Ascending aorta (tissue), 2 donors: ENCODE data around the gene CD37. TPM values are rescaled to one million over a fixed set of nuclear protein-coding genes. Genes with fewer than 3 reads are reported as not detected.

Source experiments
- DNase-seq, 2 donors: peaks; one replicate each; pipeline ENCODE4 v3.0.0-alpha.2; 2019; ENCODE audit warnings: low spot score in 2 of 2
- H3K27ac ChIP-seq, 2 donors: fragments of 200-600 bp; sonication (generic); one replicate each; pipeline ENCODE4 v1.5.1; 2016 to 2017; ENCODE audit warnings: mild to moderate bottlenecking in 1 of 2
- H3K27me3 ChIP-seq: fragments of 200-600 bp; sonication (generic); one replicate; pipeline ENCODE4 v1.5.1; 2017
- H3K36me3 ChIP-seq, 2 donors: fragments of 200-600 bp; sonication (generic); one replicate each; pipeline ENCODE4 v1.5.1; 2016
- H3K4me1 ChIP-seq, 2 donors: fragments of 200-600 bp; sonication (generic); one replicate each; pipeline ENCODE4 v1.5.1; 2016 to 2017; ENCODE audit warnings: mild to moderate bottlenecking in 1 of 2
- H3K4me3 ChIP-seq, 2 donors: fragments of 200-600 bp; sonication (generic); one replicate each; pipeline ENCODE4 v1.5.1; 2016 to 2017; ENCODE audit warnings: mild to moderate bottlenecking in 1 of 2
- H3K9me3 ChIP-seq, 2 donors: fragments of 200-600 bp; sonication (generic); one replicate each; pipeline ENCODE4 v1.5.1; 2016
- CTCF ChIP-seq, 3 experiments: fragments of 200-600 bp in 2 of 3; fragments of 450-650 bp in 1 of 3; sonication (generic) in 2 of 3; IDR thresholded peaks; one replicate each; pipeline ENCODE4 v1.5.1; 2016 to 2019; ENCODE audit warnings: antibody characterized with exemption in 3 of 3, mild to moderate bottlenecking in 1 of 3, moderate library complexity in 1 of 3
- intact Hi-C: fragments of 100-400 bp; cut with DNase I; formaldehyde crosslinking; loops from one replicate; pipeline ENCODE4 v1.15.1; 2023
- total RNA-seq: library from RNA; depleted of rRNA; stranded (reverse); fragments of >200 nt; gene quantifications from one replicate; pipeline ENCODE4 v1.1.0, GENCODE V29; 2016

The CD37 gene
- total RNA-seq, 1 donor from 2014 or later = 15.6 TPM

DNA sequence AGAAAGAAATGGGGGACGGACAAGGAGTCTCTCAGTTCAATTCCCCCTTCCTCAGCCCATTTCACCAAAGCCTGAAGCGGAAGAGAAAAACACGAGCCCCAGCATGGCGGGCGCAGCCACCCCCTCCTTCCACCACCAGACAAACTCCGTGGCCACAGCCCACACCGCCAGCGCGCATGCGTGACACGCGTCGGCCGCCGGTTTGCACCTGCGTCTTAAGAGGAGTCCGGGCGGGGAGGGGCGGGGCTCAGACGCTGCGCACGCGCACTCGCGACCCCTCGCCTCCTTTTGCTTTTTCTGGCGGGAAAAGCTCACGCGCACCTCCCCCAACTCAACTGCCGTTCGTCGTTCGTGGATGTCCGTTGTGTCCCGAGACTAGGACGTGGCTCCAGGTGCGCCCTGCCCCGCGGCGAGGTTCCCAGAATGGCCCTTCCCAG lies 52.7 kb downstream of the CD37 start, which contains the start of gene KASH5:
TSS of gene KASH5 (plus strand) at position 314 of the 437 bp plus-strand sequence. CDS start 2,635 bp downstream, outside the sequence.
- Histone ChIP-seq H3K36me3 (no peaks in the 10 kb centered on the region), H3K4me1 (no peaks in the 10 kb centered on the region), H3K27ac (no peak within 1 kb of the TSS), H3K27me3 (no peaks in the 10 kb centered on the region), H3K4me3 (peak within 1 kb of the TSS in 1 of 2 donors; percentile 44), H3K9me3 (no peaks in the 10 kb centered on the region)
- intact Hi-C loops = no loop called here
- DNase-seq = peak in 1 of 2 donors; percentile 22
- no peak for TF ChIP-seq CTCF (IDR thresholded peaks at IDR 0.05)

DNA sequence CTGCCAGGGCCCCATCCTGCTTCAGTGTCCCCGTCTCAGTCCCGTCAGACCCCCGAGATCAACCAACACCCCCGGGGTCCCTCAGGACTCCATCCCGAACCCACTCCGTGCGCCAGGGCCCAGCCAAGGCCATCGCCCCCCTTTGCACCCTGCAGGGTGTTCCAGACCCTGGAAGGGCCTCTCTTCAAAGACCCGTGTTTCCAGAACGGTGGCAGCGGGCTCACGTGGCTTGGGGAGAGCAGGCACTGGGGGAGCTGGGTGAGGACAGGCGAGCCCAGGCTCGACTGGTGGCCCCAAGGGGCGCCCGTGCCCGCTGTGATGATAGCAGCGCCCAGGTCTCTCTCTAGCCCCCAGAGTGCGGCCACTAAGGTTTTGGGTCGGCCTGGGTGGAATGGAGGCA lies 54.2 kb downstream of the CD37 start:
- Histone ChIP-seq H3K36me3 (no peaks in the 10 kb centered on the region), H3K27ac (no peak overlapping the region), H3K4me3 (no peak overlapping the region), H3K27me3 (no peaks in the 10 kb centered on the region), H3K4me1 (no peaks in the 10 kb centered on the region), H3K9me3 (no peaks in the 10 kb centered on the region)
- no peak for TF ChIP-seq CTCF (IDR thresholded peaks at IDR 0.05)
- DNase-seq = no peak
- intact Hi-C loops = no loop called here

Other genes starting within 250 kb of the CD37 start
- gene SNRNP70, start 250.0 kb upstream of the CD37 start, total RNA-seq = 185 TPM
- 42.1 TPM for gene LIN7B, start 221.0 kb upstream of the CD37 start, total RNA-seq
- not detected for gene C19orf73, start 216.3 kb upstream of the CD37 start, total RNA-seq
- 33.3 TPM for gene PPFIA3, start 215.9 kb upstream of the CD37 start, total RNA-seq
- not detected for gene HRC, start 180.0 kb upstream of the CD37 start, total RNA-seq
- 63.4 TPM for gene TRPM4, start 177.6 kb upstream of the CD37 start, total RNA-seq
- gene SLC6A16, start 10.2 kb upstream of the CD37 start, total RNA-seq = 0.85 TPM
- gene TEAD2, start 27.0 kb downstream of the CD37 start, total RNA-seq = 51.4 TPM
- not detected for gene DKKL1, start 28.5 kb downstream of the CD37 start, total RNA-seq
- not detected for gene KASH5, start 52.8 kb downstream of the CD37 start, total RNA-seq
- not detected for gene PTH2, start 88.0 kb downstream of the CD37 start, total RNA-seq
- gene GFY, start 90.0 kb downstream of the CD37 start, total RNA-seq = not detected
- 15.4 TPM for gene SLC17A7, start 106.1 kb downstream of the CD37 start, total RNA-seq
- gene PIH1D1, start 116.4 kb downstream of the CD37 start, total RNA-seq = 177 TPM
- gene ALDH16A1, start 117.8 kb downstream of the CD37 start, total RNA-seq = 27.9 TPM
- 37.3 TPM for gene FLT3LG, start 138.8 kb downstream of the CD37 start, total RNA-seq
- 2,737 TPM for gene RPL13A, start 152.2 kb downstream of the CD37 start, total RNA-seq
- 3,554 TPM for gene RPS11, start 161.0 kb downstream of the CD37 start, total RNA-seq
- gene FCGRT, start 177.3 kb downstream of the CD37 start, total RNA-seq = 264 TPM
- 116 TPM for gene RCN3, start 192.6 kb downstream of the CD37 start, total RNA-seq
- 85.3 TPM for gene NOSIP, start 245.2 kb downstream of the CD37 start, total RNA-seq
- gene PRRG2, start 245.9 kb downstream of the CD37 start, total RNA-seq = not detected